Liver (tissue), 3 donors: Measurements from ENCODE around the gene HEG1.

ENCODE experiments used
- CTCF ChIP-seq: fragments of 150-350 bp; IDR thresholded peaks from 2 replicates; pipeline ENCODE4 v1.5.1; 2017; ENCODE audit warnings: improper control_type of control experiment, low read depth, low read length; ENCODE audit not compliant: missing input control
- EGR1 ChIP-seq, 2 donors: IDR thresholded peaks; 2 replicates each; pipeline ENCODE4 v1.6.1; 2016 to 2018; ENCODE audit warnings: antibody characterized with exemption in 2 of 2, low read depth in 2 of 2
- GABPA ChIP-seq, 2 donors: IDR thresholded peaks in 1 of 2; conservative IDR thresholded peaks in 1 of 2; 2 replicates each; pipeline ENCODE4 v1.6.1; 2016; ENCODE audit warnings: antibody characterized with exemption in 2 of 2, mild to moderate bottlenecking in 1 of 2, moderate library complexity in 1 of 2
- JUND ChIP-seq, 2 donors: IDR thresholded peaks; 2 replicates each; pipeline ENCODE4 v1.6.1; 2016; ENCODE audit warnings: antibody characterized with exemption in 2 of 2
- NR2F2 ChIP-seq: IDR thresholded peaks from 2 replicates; pipeline ENCODE4 v1.6.1; 2016; ENCODE audit warnings: antibody characterized with exemption
- RAD21 ChIP-seq, 2 donors: IDR thresholded peaks; 2 replicates each; pipeline ENCODE4 v1.6.1; 2016; ENCODE audit warnings: antibody characterized with exemption in 2 of 2, mild to moderate bottlenecking in 2 of 2
- TAF1 ChIP-seq: conservative IDR thresholded peaks from 2 replicates; pipeline ENCODE4 v1.6.1; 2016; ENCODE audit warnings: antibody characterized with exemption, mild to moderate bottlenecking
- YY1 ChIP-seq: IDR thresholded peaks from 2 replicates; pipeline ENCODE4 v1.6.1; 2016; ENCODE audit warnings: antibody characterized with exemption, mild to moderate bottlenecking
- ZBTB33 ChIP-seq: IDR thresholded peaks from 2 replicates; pipeline ENCODE4 v1.6.1; 2016; ENCODE audit warnings: antibody characterized with exemption
- TF ChIP-seq, protein P1 (sequence below): IDR thresholded peaks from 2 replicates; pipeline ENCODE4 v1.6.1; 2016; ENCODE audit warnings: antibody characterized with exemption
- donor health status: healthy.
- donor health status: healthy.

DNA sequence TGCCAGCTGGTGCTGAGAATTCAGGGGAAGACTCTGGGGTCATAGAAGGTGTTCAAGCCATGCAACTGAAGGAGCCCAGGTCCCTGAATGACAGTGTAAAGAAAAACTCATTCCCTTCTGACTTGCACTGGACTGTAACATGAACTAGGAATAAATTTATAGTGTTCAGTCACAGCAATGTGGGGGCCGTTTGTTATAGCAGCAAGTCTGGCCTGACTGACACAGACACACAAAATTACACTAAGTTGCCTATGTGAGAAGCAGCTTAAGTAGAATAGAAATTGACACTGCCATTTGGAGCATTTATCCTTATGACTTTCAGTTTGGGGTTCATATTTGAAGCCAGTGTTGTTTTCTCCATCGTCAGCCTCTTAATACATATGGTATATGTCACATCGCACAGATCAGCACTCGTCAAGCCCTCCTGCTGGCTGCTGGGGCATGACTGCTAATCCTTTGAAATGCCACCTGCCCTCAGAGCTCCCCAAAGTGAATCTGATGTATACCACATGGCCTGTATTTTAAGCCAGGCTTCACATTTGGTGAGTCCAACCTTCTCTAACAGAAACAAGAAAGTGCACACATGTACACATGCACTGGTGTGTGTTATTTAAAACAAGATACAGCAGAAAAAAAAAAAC, 17.1 kb upstream of the HEG1 start:
- TF ChIP-seq CTCF, result no peak
- TF ChIP-seq YY1, result no peak
- no peak for TF ChIP-seq JUND (IDR thresholded peaks at IDR 0.05)
- no peak for TF ChIP-seq TAF1
- TF ChIP-seq EGR1 (IDR thresholded peaks at IDR 0.05; ENCODE audit: low read depth in 2 of 2), result no peak
- TF ChIP-seq GABPA (IDR thresholded peaks at IDR 0.05 in 1 of 2, conservative IDR thresholded peaks at IDR 0.05 in 1 of 2), result no peak
- TF ChIP-seq NR2F2, result no peak
- TF ChIP-seq, protein P1, sequence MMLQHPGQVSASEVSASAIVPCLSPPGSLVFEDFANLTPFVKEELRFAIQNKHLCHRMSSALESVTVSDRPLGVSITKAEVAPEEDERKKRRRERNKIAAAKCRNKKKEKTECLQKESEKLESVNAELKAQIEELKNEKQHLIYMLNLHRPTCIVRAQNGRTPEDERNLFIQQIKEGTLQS, result no peak
- no peak for TF ChIP-seq ZBTB33
- TF ChIP-seq RAD21 (IDR thresholded peaks at IDR 0.05), result no peak
